BLaER1 treated with 17β-estradiol and CSF1 and Interleukin-3, amounts not matched to agents 10 nM and 100 nM (cell line): ENCODE results near the gene EWSR1.

Experiments used
- H3K27ac ChIP-seq, 11 experiments: shearing (Covaris generic); formaldehyde crosslinking; 2 replicates each; pipeline ENCODE4 v1.8.1; 2022
- H3K27me3 ChIP-seq, 11 experiments: shearing (Covaris generic); formaldehyde crosslinking; 2 replicates each; pipeline ENCODE4 v1.8.1; 2022
- H3K36me3 ChIP-seq, 11 experiments: shearing (Covaris generic); formaldehyde crosslinking; 2 replicates each; pipeline ENCODE4 v1.8.1; 2022
- H3K4me1 ChIP-seq, 10 experiments: shearing (Covaris generic); formaldehyde crosslinking; 2 replicates each; pipeline ENCODE4 v1.8.1; 2022
- H3K4me2 ChIP-seq, 11 experiments: shearing (Covaris generic); formaldehyde crosslinking; 2 replicates each; pipeline ENCODE4 v1.8.1; 2022
- H3K4me3 ChIP-seq, 10 experiments: shearing (Covaris generic); formaldehyde crosslinking; 2 replicates each; pipeline ENCODE4 v1.8.1; 2022
- H3K9ac ChIP-seq, 11 experiments: shearing (Covaris generic); formaldehyde crosslinking; 2 replicates each; pipeline ENCODE4 v1.8.1; 2022
- H3K9me3 ChIP-seq, 11 experiments: shearing (Covaris generic); formaldehyde crosslinking; replicated peaks in 1 of 11; 2 replicates each; pipeline ENCODE4 v1.8.1; 2022
- H4K20me1 ChIP-seq, 11 experiments: shearing (Covaris generic); formaldehyde crosslinking; 2 replicates each; pipeline ENCODE4 v1.8.1; 2022
- Cebpa-rat ChIP-seq, 11 experiments: shearing (Covaris generic); IDR thresholded peaks; 2 replicates each; pipeline ENCODE4 v1.8.1; 2022

The EWSR1 gene

GRCh38 chr22:29263791-29264276 is 4.2 kb upstream of the EWSR1 start:
- Histone ChIP-seq H3K4me2 (peak overlapping the region; percentile 57 to 94 (median 84)), H3K4me3 (peak overlapping the region in 1 of 10 experiments; percentile 2; a peak in 1 of 20 replicates), H4K20me1 (peaks cover 5 to 53% (median 39%) of the 10 kb centered on the region in 11 experiments; a peak in 21 of 22 replicates), H3K9me3 (no peaks in the 10 kb centered on the region), H3K9ac (peak overlapping the region in 10 of 11 experiments; percentile 2 to 61 (median 38); a peak in 15 of 22 replicates), H3K27me3 (no peaks in the 10 kb centered on the region), H3K36me3 (peaks cover 18 to 43% (median 32%) of the 10 kb centered on the region in 11 experiments; a peak in 21 of 22 replicates), H3K4me1 (peaks cover 25 to 53% (median 43%) of the 10 kb centered on the region in 10 experiments), H3K27ac (peak overlapping the region in 2 of 11 experiments; percentile 29 to 43; a peak in 3 of 22 replicates)
- TF ChIP-seq Cebpa-rat (IDR thresholded peaks at IDR 0.05): no peak

- peak overlapping the region in 8 of 11 experiments; percentile 38 to 99 (median 97); a peak in 9 of 22 replicates for H3K4me2 ChIP-seq
- peaks cover 21 to 47% (median 37%) of the 10 kb centered on the region in 11 experiments; a peak in 21 of 22 replicates for H3K36me3 ChIP-seq
- no peak for TF ChIP-seq Cebpa-rat (IDR thresholded peaks at IDR 0.05)
- H4K20me1 ChIP-seq: peaks cover 19 to 59% (median 43%) of the 10 kb centered on the region in 11 experiments
- H3K4me1 ChIP-seq: peaks cover 31 to 55% (median 50%) of the 10 kb centered on the region in 10 experiments
- H3K4me3 ChIP-seq: no peak overlapping the region
- H3K27me3 ChIP-seq: no peaks in the 10 kb centered on the region
- no peak overlapping the region; a peak in 2 of 22 replicates for H3K9ac ChIP-seq
- no peaks in the 10 kb centered on the region for H3K9me3 ChIP-seq
- H3K27ac ChIP-seq: no peak overlapping the region
Observed at GRCh38 chr22:29265305-29265704, 2.8 kb upstream of the EWSR1 start.

- TF ChIP-seq Cebpa-rat (IDR thresholded peaks at IDR 0.05): no peak
- Histone ChIP-seq H4K20me1 (peaks cover 26 to 59% (median 45%) of the 10 kb centered on the region in 11 experiments), H3K4me1 (peaks cover 37 to 61% (median 53%) of the 10 kb centered on the region in 10 experiments), H3K9ac (peak overlapping the region in 6 of 11 experiments; percentile 99 to 100 (median 100); a peak in 9 of 22 replicates), H3K4me3 (peak overlapping the region in 3 of 10 experiments; percentile 88 to 93 (median 92); a peak in 4 of 20 replicates), H3K27ac (peak overlapping the region in 1 of 11 experiments; percentile 100; a peak in 1 of 22 replicates), H3K9me3 (no peaks in the 10 kb centered on the region), H3K36me3 (peaks cover 25 to 49% (median 40%) of the 10 kb centered on the region in 11 experiments), H3K27me3 (no peaks in the 10 kb centered on the region), H3K4me2 (peak overlapping the region; percentile 94 to 99 (median 97))
Observed at GRCh38 chr22:29265929-29266328, 2.1 kb upstream of the EWSR1 start.

GRCh38 chr22:29266564-29267461 is 1.3 kb upstream of the EWSR1 start:
- Histone ChIP-seq H3K4me3 (peak overlapping the region; percentile 88 to 98 (median 95)), H4K20me1 (peaks cover 34 to 59% (median 50%) of the 10 kb centered on the region in 11 experiments), H3K4me1 (peaks cover 46 to 70% (median 62%) of the 10 kb centered on the region in 10 experiments), H3K4me2 (peak overlapping the region; percentile 94 to 99 (median 97)), H3K27me3 (no peaks in the 10 kb centered on the region), H3K9me3 (no peaks in the 10 kb centered on the region), H3K9ac (peak overlapping the region; percentile 98 to 100 (median 100)), H3K27ac (peak overlapping the region; percentile 99 to 100 (median 100)), H3K36me3 (peaks cover 34 to 58% (median 49%) of the 10 kb centered on the region in 11 experiments)
- no peak for TF ChIP-seq Cebpa-rat (IDR thresholded peaks at IDR 0.05)

GRCh38 chr22:29267462-29267857 is 608 bp upstream of the EWSR1 start:
- peaks cover 40 to 64% (median 55%) of the 10 kb centered on the region in 11 experiments for H3K36me3 ChIP-seq
- no peaks in the 10 kb centered on the region for H3K9me3 ChIP-seq
- peak overlapping the region; percentile 98 to 100 (median 100) for H3K9ac ChIP-seq
- H3K4me1 ChIP-seq: peaks cover 52 to 76% (median 68%) of the 10 kb centered on the region in 10 experiments
- no peak for TF ChIP-seq Cebpa-rat (IDR thresholded peaks at IDR 0.05)
- peak overlapping the region; percentile 99 to 100 (median 100) for H3K27ac ChIP-seq
- peaks cover 41 to 63% (median 57%) of the 10 kb centered on the region in 11 experiments for H4K20me1 ChIP-seq
- no peaks in the 10 kb centered on the region for H3K27me3 ChIP-seq
- peak overlapping the region; percentile 94 to 99 (median 97) for H3K4me2 ChIP-seq
- H3K4me3 ChIP-seq: peak overlapping the region; percentile 88 to 98 (median 95)

GRCh38 chr22:29268511-29269229 is 602 bp downstream of the EWSR1 start:
- no peaks in the 10 kb centered on the region for H3K27me3 ChIP-seq
- peak overlapping the region; percentile 80 to 100 (median 97) for H3K4me2 ChIP-seq
- peaks cover 62 to 74% (median 65%) of the 10 kb centered on the region in 10 experiments for H3K4me1 ChIP-seq
- H3K36me3 ChIP-seq: peaks cover 51 to 75% (median 66%) of the 10 kb centered on the region in 11 experiments
- peaks cover 53 to 66% (median 60%) of the 10 kb centered on the region in 11 experiments for H4K20me1 ChIP-seq
- H3K27ac ChIP-seq: peak overlapping the region; percentile 99 to 100 (median 100)
- H3K9ac ChIP-seq: peak overlapping the region; percentile 98 to 100 (median 100)
- no peaks in the 10 kb centered on the region for H3K9me3 ChIP-seq
- peak overlapping the region; percentile 88 to 98 (median 95) for H3K4me3 ChIP-seq
- no peak for TF ChIP-seq Cebpa-rat (IDR thresholded peaks at IDR 0.05)

- Histone ChIP-seq H4K20me1 (peaks cover 58 to 66% (median 60%) of the 10 kb centered on the region in 11 experiments), H3K36me3 (peaks cover 51 to 78% (median 68%) of the 10 kb centered on the region in 11 experiments)
Observed at GRCh38 chr22:29269230-29269604, 1.1 kb downstream of the EWSR1 start.

More at GRCh38 chr22:29269230-29269604, 1.1 kb downstream of the EWSR1 start:
- H3K4me1 ChIP-seq: peaks cover 59 to 70% (median 62%) of the 10 kb centered on the region in 10 experiments
- peak overlapping the region; percentile 80 to 100 (median 97) for H3K4me2 ChIP-seq
- H3K4me3 ChIP-seq: peak overlapping the region; percentile 88 to 98 (median 95)
- peak overlapping the region; percentile 98 to 100 (median 100) for H3K9ac ChIP-seq
- H3K9me3 ChIP-seq: no peaks in the 10 kb centered on the region
- H3K27ac ChIP-seq: peak overlapping the region; percentile 99 to 100 (median 100)
- TF ChIP-seq Cebpa-rat (IDR thresholded peaks at IDR 0.05): no peak
- H3K27me3 ChIP-seq: no peaks in the 10 kb centered on the region
